Activated naive CD8-positive, alpha-beta T cell (primary cell): ENCODE data around the gene TESPA1.
"Not testable (repeated sequence)": the region's sequence is repeated elsewhere in the genome, so short reads cannot be mapped to it uniquely, and the experiment has no call there.

Experiments used
- H3K27ac Mint-ChIP-seq: one replicate; pipeline ENCODE4 v1.8.0; 2021; ENCODE audit warnings: mixed read lengths
- H3K27me3 Mint-ChIP-seq: one replicate; pipeline ENCODE4 v1.8.0; 2021; ENCODE audit warnings: mixed read lengths
- H3K36me3 Mint-ChIP-seq: one replicate; pipeline ENCODE4 v1.8.0; 2021; ENCODE audit warnings: mixed read lengths
- H3K4me1 Mint-ChIP-seq: one replicate; pipeline ENCODE4 v1.8.0; 2021; ENCODE audit warnings: low read depth, mixed read lengths
- H3K4me3 Mint-ChIP-seq: one replicate; pipeline ENCODE4 v1.8.0; 2021; ENCODE audit warnings: mild to moderate bottlenecking, mixed read lengths
- H3K9me3 Mint-ChIP-seq: one replicate; pipeline ENCODE4 v1.8.0; 2021; ENCODE audit warnings: low read depth, mixed read lengths

Gene TESPA1

GRCh38 chr12:54991991-54992375 lies 7.4 kb upstream of the TESPA1 start:
- H3K27ac Mint-ChIP-seq: peak overlapping the region; percentile 97
- H3K36me3 Mint-ChIP-seq: peaks cover 4% of the 10 kb centered on the region
- H3K9me3 Mint-ChIP-seq: peaks cover 2% of the 10 kb centered on the region
- H3K4me1 Mint-ChIP-seq: peaks cover 64% of the 10 kb centered on the region
- H3K4me3 Mint-ChIP-seq: peak overlapping the region; percentile 84
- no peaks in the 10 kb centered on the region for H3K27me3 Mint-ChIP-seq

GRCh38 chr12:54991161-54991990 lies 6.8 kb upstream of the TESPA1 start:
- H3K27me3 Mint-ChIP-seq: no peaks in the 10 kb centered on the region
- peaks cover 3% of the 10 kb centered on the region for H3K9me3 Mint-ChIP-seq
- peak overlapping the region; percentile 97 for H3K27ac Mint-ChIP-seq
- peaks cover 70% of the 10 kb centered on the region for H3K4me1 Mint-ChIP-seq
- H3K4me3 Mint-ChIP-seq: peak overlapping the region; percentile 84
- H3K36me3 Mint-ChIP-seq: peaks cover 7% of the 10 kb centered on the region

- Mint-ChIP-seq H3K27ac (peak overlapping the region; percentile 97), H3K9me3 (peaks cover 3% of the 10 kb centered on the region), H3K36me3 (peaks cover 2% of the 10 kb centered on the region), H3K4me1 (peaks cover 84% of the 10 kb centered on the region), H3K4me3 (peak overlapping the region; percentile 84), H3K27me3 (no peaks in the 10 kb centered on the region)
Measured at GRCh38 chr12:54989829-54990228, 5.3 kb upstream of the TESPA1 start.

GRCh38 chr12:54988402-54989054 lies 4.0 kb upstream of the TESPA1 start:
- Mint-ChIP-seq H3K27ac (peak overlapping the region; percentile 97), H3K4me1 (peaks cover 80% of the 10 kb centered on the region), H3K4me3 (peak overlapping the region; percentile 52), H3K36me3 (peaks cover 8% of the 10 kb centered on the region), H3K27me3 (no peaks in the 10 kb centered on the region), H3K9me3 (peaks cover 3% of the 10 kb centered on the region)

- H3K27me3 Mint-ChIP-seq: no peaks in the 10 kb centered on the region
- H3K4me3 Mint-ChIP-seq: peak overlapping the region; percentile 62
- H3K36me3 Mint-ChIP-seq: peaks cover 16% of the 10 kb centered on the region
- H3K4me1 Mint-ChIP-seq: peaks cover 83% of the 10 kb centered on the region
- peaks cover 3% of the 10 kb centered on the region for H3K9me3 Mint-ChIP-seq
- H3K27ac Mint-ChIP-seq: peak overlapping the region; percentile 97
Measured at GRCh38 chr12:54987611-54988231, 3.2 kb upstream of the TESPA1 start.

DNA sequence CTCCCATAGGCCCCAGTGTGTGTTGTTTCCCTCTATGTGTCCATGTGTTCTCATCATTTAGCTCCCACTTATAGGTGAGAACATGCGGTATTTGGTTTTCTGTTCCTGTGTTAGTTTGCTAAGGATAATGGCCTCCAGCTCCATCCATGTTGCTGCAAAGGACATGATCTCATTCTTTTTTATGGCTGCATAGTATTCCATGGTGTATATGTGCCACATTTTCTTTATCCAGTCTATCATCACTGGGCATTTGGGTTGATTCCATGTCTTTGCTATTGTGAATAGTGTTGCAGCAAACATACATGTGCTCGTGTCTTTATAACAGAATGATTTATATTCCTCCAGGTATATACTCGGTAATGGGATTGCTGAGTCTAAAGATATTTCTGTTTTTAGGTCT lies 2.2 kb upstream of the TESPA1 start:
- H3K9me3 Mint-ChIP-seq, H3K27me3 Mint-ChIP-seq: not testable (repeated sequence)
- peaks cover 85% of the 10 kb centered on the region for H3K4me1 Mint-ChIP-seq
- H3K4me3 Mint-ChIP-seq: peak overlapping the region; percentile 75
- H3K36me3 Mint-ChIP-seq: peaks cover 24% of the 10 kb centered on the region
- peak overlapping the region; percentile 99 for H3K27ac Mint-ChIP-seq

- peaks cover 46% of the 10 kb centered on the region for H3K36me3 Mint-ChIP-seq
Measured at GRCh38 chr12:54983536-54984101, 943 bp downstream of the TESPA1 start.

DNA sequence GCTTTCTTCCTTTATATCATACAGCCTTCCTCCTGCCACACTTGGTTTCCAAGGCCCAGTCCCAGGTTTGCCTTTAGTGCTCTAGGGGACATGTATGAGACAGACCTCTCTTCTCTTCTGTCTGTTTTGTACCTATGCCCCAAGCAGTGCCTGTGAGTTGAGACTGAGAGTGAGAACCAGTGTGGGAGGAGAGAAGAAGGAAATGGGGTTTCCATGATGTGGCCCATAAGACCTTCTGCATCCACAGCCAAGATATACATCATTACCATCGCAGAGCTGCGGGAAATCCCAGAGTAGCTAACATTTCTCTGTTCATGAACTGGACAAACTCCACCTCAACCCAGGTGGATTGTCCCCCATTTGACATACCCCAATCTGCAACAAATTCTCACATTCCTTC lies 2.8 kb downstream of the TESPA1 start:
- Mint-ChIP-seq H3K4me3 (peak overlapping the region; percentile 94), H3K4me1 (peaks cover 83% of the 10 kb centered on the region), H3K27ac (peak overlapping the region; percentile 99), H3K9me3 (no peaks in the 10 kb centered on the region), H3K27me3 (no peaks in the 10 kb centered on the region), H3K36me3 (peaks cover 56% of the 10 kb centered on the region)

More at GRCh38 chr12:54983536-54984101, 943 bp downstream of the TESPA1 start:
- Mint-ChIP-seq H3K27ac (peak overlapping the region; percentile 99), H3K9me3 (peaks cover 3% of the 10 kb centered on the region), H3K27me3 (no peaks in the 10 kb centered on the region), H3K4me1 (peaks cover 81% of the 10 kb centered on the region), H3K4me3 (peak overlapping the region; percentile 94)

DNA sequence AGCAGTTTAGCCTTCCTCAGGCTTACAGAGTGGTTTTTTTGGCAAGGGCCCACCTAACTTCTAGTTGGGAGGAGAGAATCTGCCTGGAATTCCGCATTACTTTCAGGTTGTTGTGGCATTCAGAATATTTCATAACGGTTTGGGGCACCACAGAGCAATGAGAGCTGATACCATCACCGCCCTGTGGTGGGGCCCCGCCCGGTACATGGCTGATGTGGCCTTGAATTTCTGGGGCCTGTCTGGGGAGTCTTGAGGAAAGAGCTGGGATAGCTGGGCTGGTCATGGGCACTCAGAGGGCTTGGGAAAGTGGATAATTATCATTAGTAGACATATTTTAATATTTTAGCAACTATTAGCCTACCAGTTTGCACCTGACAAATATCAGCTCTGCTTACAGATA lies 4.2 kb downstream of the TESPA1 start:
- Mint-ChIP-seq H3K27me3 (no peaks in the 10 kb centered on the region), H3K9me3 (no peaks in the 10 kb centered on the region), H3K27ac (peak overlapping the region; percentile 99), H3K36me3 (peaks cover 59% of the 10 kb centered on the region), H3K4me1 (peaks cover 82% of the 10 kb centered on the region), H3K4me3 (peak overlapping the region; percentile 94)

- peak overlapping the region; percentile 99 for H3K27ac Mint-ChIP-seq
- peak overlapping the region; percentile 94 for H3K4me3 Mint-ChIP-seq
- peaks cover 58% of the 10 kb centered on the region for H3K36me3 Mint-ChIP-seq
Measured at GRCh38 chr12:54977857-54978256, 6.7 kb downstream of the TESPA1 start.

DNA sequence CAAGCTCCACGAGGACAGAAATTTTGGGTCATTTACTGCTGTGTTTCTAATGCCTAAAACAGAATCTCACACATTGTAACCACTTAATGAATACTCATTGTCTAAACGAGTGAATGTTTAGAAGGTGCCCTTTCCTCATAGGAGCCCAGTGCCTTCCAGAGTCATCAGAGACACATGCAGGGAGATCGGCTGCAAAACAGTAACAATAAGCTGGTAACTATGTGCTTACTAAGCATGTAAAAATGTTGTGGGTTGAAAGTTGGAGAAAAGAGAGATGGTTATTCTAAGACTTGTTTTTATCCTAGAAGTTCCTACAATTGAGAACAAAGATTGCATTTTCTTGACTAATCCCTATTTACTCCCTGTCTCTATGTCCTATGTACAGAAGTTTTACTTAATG lies 7.4 kb downstream of the TESPA1 start:
- H3K27me3 Mint-ChIP-seq: no peaks in the 10 kb centered on the region
- H3K4me1 Mint-ChIP-seq: peaks cover 93% of the 10 kb centered on the region
- peak overlapping the region; percentile 94 for H3K4me3 Mint-ChIP-seq
- peak overlapping the region; percentile 99 for H3K27ac Mint-ChIP-seq
- H3K9me3 Mint-ChIP-seq: no peaks in the 10 kb centered on the region
- H3K36me3 Mint-ChIP-seq: peaks cover 57% of the 10 kb centered on the region

More at GRCh38 chr12:54977857-54978256, 6.7 kb downstream of the TESPA1 start:
- H3K27me3 Mint-ChIP-seq: no peaks in the 10 kb centered on the region
- no peaks in the 10 kb centered on the region for H3K9me3 Mint-ChIP-seq
- peaks cover 93% of the 10 kb centered on the region for H3K4me1 Mint-ChIP-seq

- Mint-ChIP-seq H3K4me1 (peaks cover 95% of the 10 kb centered on the region), H3K27ac (peak overlapping the region; percentile 99)
Measured at GRCh38 chr12:54975875-54976274, 8.7 kb downstream of the TESPA1 start.

GRCh38 chr12:54975272-54975671 lies 9.3 kb downstream of the TESPA1 start:
- peak overlapping the region; percentile 57 for H3K4me3 Mint-ChIP-seq
- no peaks in the 10 kb centered on the region for H3K27me3 Mint-ChIP-seq
- peaks cover 54% of the 10 kb centered on the region for H3K36me3 Mint-ChIP-seq
- peak overlapping the region; percentile 84 for H3K27ac Mint-ChIP-seq
- peaks cover 98% of the 10 kb centered on the region for H3K4me1 Mint-ChIP-seq
- no peaks in the 10 kb centered on the region for H3K9me3 Mint-ChIP-seq

More at GRCh38 chr12:54975875-54976274, 8.7 kb downstream of the TESPA1 start:
- H3K27me3 Mint-ChIP-seq: no peaks in the 10 kb centered on the region
- peaks cover 56% of the 10 kb centered on the region for H3K36me3 Mint-ChIP-seq
- H3K9me3 Mint-ChIP-seq: no peaks in the 10 kb centered on the region
- H3K4me3 Mint-ChIP-seq: peak overlapping the region; percentile 94

GRCh38 chr12:54974279-54974678 lies 10.3 kb downstream of the TESPA1 start:
- no peaks in the 10 kb centered on the region for H3K27me3 Mint-ChIP-seq
- peak overlapping the region; percentile 84 for H3K27ac Mint-ChIP-seq
- no peaks in the 10 kb centered on the region for H3K9me3 Mint-ChIP-seq
- H3K4me1 Mint-ChIP-seq: peaks cover 95% of the 10 kb centered on the region
- peak overlapping the region; percentile 59 for H3K4me3 Mint-ChIP-seq
- H3K36me3 Mint-ChIP-seq: peaks cover 48% of the 10 kb centered on the region

- H3K36me3 Mint-ChIP-seq: peaks cover 42% of the 10 kb centered on the region
- H3K27ac Mint-ChIP-seq: peak overlapping the region; percentile 84
- H3K4me1 Mint-ChIP-seq: peaks cover 91% of the 10 kb centered on the region
- peak overlapping the region; percentile 48 for H3K4me3 Mint-ChIP-seq
- no peaks in the 10 kb centered on the region for H3K9me3 Mint-ChIP-seq
- no peaks in the 10 kb centered on the region for H3K27me3 Mint-ChIP-seq
Measured at GRCh38 chr12:54973556-54973955, 11.0 kb downstream of the TESPA1 start.
